ENCODE results near the gene SLC39A5. TPM values are rescaled to one million over a fixed set of nuclear protein-coding genes. Genes with fewer than 3 reads are reported as not detected.

Gene SLC39A5
- total and polyA plus RNA-seq, 2 of the 13 experiments (the other 11 are each of a cell fraction or from before 2014, with no cell fraction given): 59.7 to 101 TPM

DNA sequence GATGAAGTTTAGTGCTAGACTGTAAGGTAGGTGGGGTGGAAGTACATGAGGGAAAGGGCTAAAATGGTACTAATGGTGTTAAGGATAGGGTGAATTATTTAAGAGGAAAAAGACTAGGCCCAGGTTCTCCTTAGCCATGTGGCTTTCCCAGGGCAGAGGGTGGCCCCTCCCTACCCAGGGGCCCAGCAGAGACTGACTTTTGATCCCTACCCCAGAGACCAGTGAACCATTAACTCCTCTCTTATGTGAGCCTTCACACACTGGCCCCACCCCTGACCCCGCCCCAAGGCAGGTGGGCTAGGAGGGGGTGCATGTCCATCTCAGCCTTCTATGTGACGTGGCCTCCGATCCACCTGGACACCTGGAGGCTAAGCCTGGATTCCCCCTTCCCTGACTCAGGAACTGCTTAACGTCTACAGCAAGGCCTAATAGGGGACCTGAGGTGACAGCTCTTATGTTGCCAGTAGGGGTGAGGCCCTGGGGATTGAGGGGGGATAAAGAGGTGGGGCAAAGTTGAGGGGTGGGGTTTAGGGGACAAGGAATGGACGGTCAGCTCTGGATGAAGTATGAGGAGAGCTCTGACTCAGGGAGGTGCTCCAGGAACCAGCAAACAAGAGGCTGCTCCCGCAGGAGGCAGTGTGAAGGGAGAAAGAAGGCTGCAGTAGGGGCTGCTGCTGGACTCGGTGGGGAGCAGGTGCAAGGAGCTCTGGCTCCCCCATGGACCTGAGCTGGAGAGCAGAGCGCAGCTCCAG lies 757 bp downstream of the SLC39A5 start (continued):
- TF ChIP-seq USF2 (IDR thresholded peaks at IDR 0.05; ENCODE audit: low read depth, low read length): no peak
- no peak for TF ChIP-seq USF2 (CRISPR knock-in tag; IDR thresholded peaks at IDR 0.05; ENCODE audit: borderline replicate concordance)
- TF ChIP-seq NCOA1 (CRISPR knock-in tag; IDR thresholded peaks at IDR 0.05): peak; percentile 50; the same call in 1 of the 2 replicates
- TF ChIP-seq JUN (CRISPR knock-in tag; IDR thresholded peaks at IDR 0.05): peak; percentile 68; the same call in 1 of the 2 replicates
- no peak; the same call in 1 of the 2 replicates for TF ChIP-seq ZFP37 (CRISPR knock-in tag; IDR thresholded peaks at IDR 0.05; ENCODE audit: borderline replicate concordance)
- no peak for TF ChIP-seq ZNF367 (CRISPR knock-in tag; IDR thresholded peaks at IDR 0.05; ENCODE audit: borderline replicate concordance)
- TF ChIP-seq MAFG (CRISPR knock-in tag; IDR thresholded peaks at IDR 0.05): no peak
- no peak for TF ChIP-seq CEBPZ (IDR thresholded peaks at IDR 0.05; ENCODE audit: low read length)
- no peak for TF ChIP-seq ZFP36L2 (CRISPR knock-in tag; IDR thresholded peaks at IDR 0.05)
- peak; percentile 57; the same call in 1 of the 2 replicates for TF ChIP-seq ELF3 (CRISPR knock-in tag; IDR thresholded peaks at IDR 0.05)
- peak; percentile 31; the same call in 1 of the 2 replicates for TF ChIP-seq ZNF619 (CRISPR knock-in tag; IDR thresholded peaks at IDR 0.05)
- TF ChIP-seq RAD21 (CRISPR knock-in tag; IDR thresholded peaks at IDR 0.05): no peak
- TF ChIP-seq ZNF782 (CRISPR knock-in tag; IDR thresholded peaks at IDR 0.05; ENCODE audit: borderline replicate concordance): no peak; the same call in 1 of the 2 replicates
- TF ChIP-seq ZIK1 (CRISPR knock-in tag; IDR thresholded peaks at IDR 0.05; ENCODE audit: borderline replicate concordance, low read depth): no peak
- TF ChIP-seq ESRRA (CRISPR knock-in tag; IDR thresholded peaks at IDR 0.05; ENCODE audit: low read depth): no peak
- no peak for TF ChIP-seq ZNF737 (CRISPR knock-in tag; IDR thresholded peaks at IDR 0.05; ENCODE audit: borderline replicate concordance)
- TF ChIP-seq ZEB1 (IDR thresholded peaks at IDR 0.05; ENCODE audit: insufficient replicate concordance, low read depth): peak; percentile 95
- no peak for TF ChIP-seq ZKSCAN5 (CRISPR knock-in tag; IDR thresholded peaks at IDR 0.05)
- TF ChIP-seq ZFX (CRISPR knock-in tag; IDR thresholded peaks at IDR 0.05; ENCODE audit: low read depth): peak; percentile 87
- peak in 1 of 2 experiments; percentile 11; a peak in 1 of 4 replicates for TF ChIP-seq REST (IDR thresholded peaks at IDR 0.05; ENCODE audit: borderline replicate concordance in 1 of 2, low read depth in 1 of 2, low read length in 2 of 2)
- no peak for TF ChIP-seq ZNF468 (CRISPR knock-in tag; IDR thresholded peaks at IDR 0.05)

All from HepG2 (cell line).